Right renal pelvis (tissue), 4 donors: ENCODE measurements around the gene PADI1. TPM values are rescaled to one million over a fixed set of nuclear protein-coding genes. Genes with fewer than 3 reads are reported as not detected.

Experiments
- DNase-seq, 4 donors: peaks; one replicate each; pipeline ENCODE4 v3.0.0-alpha.2; 2013; ENCODE audit warnings: low read depth in 4 of 4, low spot score in 3 of 4, missing footprints in 1 of 4
- polyA plus RNA-seq, 4 donors: library from polyadenylated mRNA; unstranded; fragments of 120-200 nt; gene quantifications; one replicate each; pipeline ENCODE4 v1.2.1, GENCODE V29; 2013; ENCODE audit not compliant: insufficient read length in 4 of 4

The PADI1 gene, protein sequence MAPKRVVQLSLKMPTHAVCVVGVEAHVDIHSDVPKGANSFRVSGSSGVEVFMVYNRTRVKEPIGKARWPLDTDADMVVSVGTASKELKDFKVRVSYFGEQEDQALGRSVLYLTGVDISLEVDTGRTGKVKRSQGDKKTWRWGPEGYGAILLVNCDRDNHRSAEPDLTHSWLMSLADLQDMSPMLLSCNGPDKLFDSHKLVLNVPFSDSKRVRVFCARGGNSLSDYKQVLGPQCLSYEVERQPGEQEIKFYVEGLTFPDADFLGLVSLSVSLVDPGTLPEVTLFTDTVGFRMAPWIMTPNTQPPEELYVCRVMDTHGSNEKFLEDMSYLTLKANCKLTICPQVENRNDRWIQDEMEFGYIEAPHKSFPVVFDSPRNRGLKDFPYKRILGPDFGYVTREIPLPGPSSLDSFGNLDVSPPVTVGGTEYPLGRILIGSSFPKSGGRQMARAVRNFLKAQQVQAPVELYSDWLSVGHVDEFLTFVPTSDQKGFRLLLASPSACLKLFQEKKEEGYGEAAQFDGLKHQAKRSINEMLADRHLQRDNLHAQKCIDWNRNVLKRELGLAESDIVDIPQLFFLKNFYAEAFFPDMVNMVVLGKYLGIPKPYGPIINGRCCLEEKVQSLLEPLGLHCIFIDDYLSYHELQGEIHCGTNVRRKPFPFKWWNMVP
- under 1 TPM in 3 of 4 donors, not detected in 1; 0.03 to 0.17 (median 0.06) TPM for polyA plus RNA-seq

DNA sequence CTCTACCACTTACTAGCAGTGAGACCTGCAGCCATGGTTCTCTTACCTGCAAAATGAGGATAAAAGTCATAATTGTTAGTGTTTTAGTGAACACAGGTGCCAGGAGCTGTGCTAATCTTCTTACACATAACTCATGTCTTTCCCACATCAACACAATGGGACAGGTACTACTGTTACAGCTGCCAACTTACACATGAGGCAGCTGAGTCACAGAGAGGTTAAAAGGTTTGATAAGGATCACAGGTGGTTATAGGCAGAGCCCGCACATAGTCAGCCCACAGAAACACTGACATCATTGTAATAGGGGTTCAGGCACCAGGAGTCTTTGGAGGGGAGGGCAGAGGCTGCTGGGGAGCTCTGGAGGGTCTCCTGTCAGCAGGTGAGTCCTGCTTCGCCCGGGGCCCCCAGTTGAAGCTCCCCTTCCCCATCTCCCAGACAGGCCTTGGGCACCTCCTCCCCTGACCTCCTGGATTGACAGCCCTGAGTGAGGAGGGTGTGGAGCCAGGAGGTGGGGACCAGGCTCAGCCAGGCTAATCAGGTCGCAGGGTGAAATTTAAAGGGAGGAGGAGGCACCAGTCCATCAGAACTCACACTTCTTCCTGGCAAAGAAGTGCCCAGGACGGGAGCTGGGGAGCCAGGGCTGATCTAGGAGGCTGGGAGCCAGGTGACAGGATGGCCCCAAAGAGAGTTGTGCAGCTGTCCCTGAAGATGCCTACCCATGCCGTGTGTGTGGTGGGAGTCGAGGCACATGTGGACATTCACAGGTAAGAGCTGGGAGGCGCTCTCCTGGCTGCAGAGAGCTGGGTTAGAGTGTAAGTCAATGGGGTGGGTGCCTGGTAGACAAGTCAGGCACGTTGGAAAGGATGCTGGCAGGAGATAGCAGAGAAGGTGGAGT, at the start of gene PADI1:
Gene PADI1 (plus strand): TSS at position 583 of the 895 bp plus-strand sequence. CDS start 90 bp downstream, at position 673.
- no peak for DNase-seq

DNA sequence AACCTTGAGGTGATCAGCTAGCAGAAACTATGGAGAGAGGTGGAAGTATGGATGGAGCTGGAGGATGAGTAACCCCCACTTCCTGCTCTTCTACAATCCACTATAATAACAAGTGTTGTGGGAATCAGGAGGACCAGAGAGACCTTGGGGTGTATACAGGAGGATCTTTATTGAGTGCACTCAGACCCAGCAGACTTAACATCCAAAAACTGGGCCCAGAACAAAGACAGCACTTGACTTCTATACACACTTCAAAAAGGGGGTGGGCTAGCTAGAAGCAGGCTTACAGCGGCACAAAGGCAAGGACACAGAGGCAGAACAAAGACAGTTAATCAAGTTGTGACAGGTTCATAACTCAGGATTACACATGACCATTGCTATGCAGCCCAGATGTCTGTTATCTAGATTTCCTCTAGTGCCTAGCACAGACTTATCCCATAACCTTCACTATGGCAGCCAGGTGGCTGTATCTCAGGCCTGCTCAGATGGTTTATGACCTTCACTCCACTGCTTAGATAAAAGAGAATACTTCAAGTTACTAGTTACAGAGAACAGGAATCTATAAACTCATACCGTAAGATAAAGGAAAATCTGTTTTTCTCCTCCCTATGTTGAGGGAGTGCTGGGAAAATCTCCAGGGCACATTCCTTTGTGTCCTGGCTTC, 49.5 kb upstream of the PADI1 start:
- DNase-seq, result no peak

DNA sequence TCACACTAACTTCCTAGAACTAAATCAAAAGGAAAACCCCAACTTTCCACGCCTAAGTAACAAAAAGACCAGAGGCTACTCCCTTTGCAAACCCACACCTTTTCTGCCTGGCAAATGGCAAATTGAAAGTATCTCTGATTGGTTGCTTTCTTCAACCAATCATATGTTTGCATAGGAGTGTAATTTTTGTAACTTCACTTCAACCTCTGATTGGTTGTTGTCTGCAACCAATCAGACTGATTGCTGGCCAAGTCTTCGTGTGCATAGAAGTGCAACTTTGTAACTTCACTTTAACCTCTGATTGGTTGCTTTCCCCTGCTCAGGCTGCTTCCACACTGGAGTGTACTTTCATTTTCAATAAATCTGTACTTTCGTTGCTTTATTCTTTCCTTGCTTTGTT, 48.8 kb upstream of the PADI1 start:
- no peak for DNase-seq

DNA sequence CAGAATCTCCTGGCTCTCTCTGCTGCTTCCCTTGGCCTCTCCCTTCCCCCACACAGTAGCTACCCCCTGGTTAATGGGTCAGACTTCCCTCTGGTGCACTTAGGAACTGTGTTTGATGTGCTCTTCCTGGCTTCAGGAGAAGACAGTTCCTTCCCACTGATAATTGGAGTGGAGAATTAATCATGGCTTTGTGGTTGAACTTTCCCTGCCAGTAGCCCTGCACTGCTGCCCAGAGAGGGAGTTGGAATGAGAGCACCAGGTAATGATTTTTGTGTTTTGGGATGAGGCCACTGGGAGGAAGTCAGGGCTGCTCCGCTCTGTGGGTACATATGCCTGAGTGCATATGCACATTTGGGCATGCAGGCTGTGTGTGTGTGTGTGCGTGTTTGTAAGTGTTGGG, 46.0 kb upstream of the PADI1 start:
- DNase-seq, result no peak

DNA sequence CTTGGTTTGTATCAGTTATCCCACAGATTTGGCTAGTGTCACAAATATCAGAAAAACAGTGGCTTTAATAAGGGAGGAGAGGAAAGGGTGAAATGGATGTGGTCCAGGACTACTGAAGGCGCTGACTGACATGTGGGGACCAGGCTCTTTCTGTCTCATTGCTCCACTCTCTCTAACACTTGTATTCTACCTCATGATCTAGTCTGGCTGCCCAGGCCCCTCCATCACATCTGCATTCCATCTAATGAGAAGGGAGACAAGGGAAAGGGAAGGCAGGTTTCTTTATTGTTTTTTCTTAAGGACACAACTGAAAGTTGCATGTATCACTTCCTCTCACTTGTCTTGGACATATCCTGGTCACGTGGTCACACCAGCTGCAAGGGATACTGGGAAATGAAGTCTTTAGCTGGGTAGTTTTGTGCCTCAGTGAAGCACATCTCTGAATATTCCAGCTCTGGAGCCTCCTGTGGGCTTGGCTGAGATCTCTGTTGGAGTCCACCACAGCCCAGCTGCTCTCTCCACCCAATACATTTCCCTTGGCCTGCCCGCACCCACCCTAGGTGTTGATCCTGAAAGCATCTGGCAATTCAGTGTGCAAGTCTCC, 43.7 kb upstream of the PADI1 start:
- DNase-seq, result no peak

DNA sequence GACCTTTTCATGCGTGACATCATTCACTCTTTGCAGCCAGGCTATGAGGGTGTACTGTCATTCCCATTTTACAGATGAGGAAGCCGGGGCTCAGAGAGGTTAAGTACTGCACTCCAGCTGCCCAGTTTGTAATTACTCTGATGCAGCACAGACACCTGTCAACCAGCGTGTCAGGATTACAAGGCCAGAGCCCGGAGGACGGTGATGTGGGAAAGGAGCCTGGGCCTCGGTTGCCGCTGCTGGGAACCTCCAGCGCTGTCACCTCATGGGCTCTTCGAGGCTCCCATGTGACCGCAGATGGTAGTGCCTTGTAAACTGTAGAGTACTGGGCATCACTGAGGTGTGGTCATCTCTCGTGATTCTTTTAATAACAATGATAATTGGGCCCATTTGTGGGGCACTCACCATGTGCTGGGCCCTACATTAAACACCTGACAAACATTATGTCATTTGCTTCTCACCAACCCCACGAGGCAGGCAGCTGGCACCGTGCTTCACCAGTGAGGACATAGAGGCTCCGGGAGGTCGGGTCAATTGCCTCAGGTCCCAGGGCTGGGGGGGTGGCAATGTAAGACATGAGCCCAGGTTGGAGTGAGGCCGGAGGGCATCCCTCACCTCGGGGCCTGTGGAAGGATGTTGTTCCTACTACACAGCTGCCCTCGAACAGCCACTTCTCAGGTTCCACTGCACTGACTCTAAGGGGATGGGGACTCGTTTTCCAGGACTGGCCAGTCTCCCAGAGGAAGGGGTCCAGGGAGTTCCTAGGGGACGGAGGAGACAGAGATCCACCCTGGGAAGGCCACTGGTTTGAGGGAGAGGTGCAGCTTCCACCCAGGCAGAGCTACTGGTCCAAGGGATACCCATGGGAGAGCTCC, 42.8 kb upstream of the PADI1 start:
- no peak for DNase-seq

DNA sequence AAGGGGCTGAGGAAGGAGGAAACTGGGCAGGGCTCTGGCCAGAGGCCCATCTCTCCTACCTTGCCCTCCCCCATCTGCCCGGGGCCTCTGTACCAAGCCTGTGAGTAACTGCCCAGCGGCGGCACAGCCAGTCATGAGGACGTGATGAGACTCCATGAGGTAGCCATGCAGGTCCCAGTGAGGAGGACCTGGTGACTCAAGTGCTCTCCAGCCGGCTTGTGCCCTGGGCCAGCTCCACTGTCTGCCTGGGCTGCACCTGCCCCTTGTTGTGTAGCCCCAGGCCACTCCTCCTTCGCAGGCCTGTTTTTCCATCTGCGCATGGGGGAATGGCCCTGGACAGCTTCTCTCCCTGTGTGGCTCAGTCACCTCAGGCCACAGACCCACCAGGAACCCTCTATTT, 42.0 kb upstream of the PADI1 start:
- no peak for DNase-seq

DNA sequence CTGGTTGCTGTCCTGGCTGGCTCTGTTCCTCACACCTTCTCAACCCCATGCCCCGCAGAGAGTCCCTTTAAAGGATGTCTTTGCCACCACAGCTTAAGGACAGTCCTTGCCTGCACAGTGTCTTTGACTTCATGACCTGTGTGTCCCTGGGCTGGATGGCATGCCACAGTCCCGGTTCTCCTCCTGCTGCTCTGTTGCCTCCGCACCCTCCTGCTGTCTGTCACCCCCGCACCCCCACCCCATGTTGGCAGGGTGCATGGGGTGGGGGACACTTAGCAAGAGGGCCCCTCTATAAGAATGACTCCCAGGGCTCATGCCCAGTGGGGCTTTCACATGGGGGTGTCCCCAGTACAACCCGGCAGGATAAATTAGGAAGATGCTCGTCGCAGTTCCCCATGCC, 41.6 kb upstream of the PADI1 start:
- no peak for DNase-seq

DNA sequence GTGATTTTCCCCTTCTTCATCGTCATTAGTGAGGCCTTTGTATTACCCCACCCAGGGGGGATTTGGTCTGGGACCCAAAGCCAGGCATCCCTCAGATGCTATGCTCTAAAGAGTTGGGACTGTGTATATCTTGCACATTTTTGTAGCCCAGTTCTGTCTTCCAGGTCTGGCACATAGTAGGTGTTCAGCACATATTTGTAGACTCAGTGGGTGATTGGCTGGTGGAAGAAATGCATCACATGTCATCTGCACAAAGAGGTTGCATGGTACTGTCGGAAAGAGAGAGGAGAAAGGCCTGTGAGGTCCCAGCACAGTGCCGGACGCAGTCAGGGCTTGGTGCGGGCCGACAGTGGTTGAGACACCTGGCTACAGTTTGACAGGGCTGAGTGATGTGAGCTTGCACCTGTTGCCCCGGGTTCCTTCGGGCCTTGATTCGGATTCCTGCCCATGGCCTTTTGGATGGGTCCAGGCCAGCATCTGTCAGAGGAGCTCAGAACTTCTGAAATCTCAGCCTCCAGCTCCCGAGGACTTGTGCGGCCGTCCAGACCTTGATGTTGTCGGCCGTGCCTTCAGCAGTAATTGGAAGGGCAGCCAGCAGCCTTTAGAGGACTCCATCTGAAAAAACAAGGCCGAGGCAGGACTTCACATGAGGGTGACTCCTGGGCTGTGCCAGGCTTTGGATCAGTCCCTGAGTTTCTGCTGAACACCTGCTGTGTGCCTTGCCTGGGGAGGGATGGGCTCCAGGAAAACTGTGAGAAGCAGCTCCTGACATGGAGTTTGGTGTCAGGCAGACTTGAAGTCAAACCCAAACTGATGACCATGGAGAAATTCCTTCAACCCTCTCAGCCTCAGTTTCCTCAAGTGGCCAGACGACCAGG, 40.9 kb upstream of the PADI1 start:
- DNase-seq, result no peak

DNA sequence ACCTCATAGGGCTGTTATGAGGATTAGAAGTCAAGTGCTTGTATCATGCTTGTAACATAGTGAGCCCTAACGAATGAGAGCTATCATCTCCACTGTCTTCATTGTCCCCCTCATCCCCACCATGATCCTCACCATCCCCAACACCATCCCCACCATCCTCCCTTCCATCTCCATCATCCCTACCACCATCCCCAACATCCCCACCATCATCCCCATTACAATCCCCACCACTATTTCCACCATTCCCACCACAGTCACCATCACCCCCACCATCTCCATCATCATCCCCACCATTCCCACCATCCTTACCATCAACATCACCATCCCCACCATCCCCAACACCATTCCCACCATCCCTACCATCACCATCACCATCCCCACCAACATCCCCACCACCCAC, 39.1 kb upstream of the PADI1 start:
- DNase-seq, result no peak

DNA sequence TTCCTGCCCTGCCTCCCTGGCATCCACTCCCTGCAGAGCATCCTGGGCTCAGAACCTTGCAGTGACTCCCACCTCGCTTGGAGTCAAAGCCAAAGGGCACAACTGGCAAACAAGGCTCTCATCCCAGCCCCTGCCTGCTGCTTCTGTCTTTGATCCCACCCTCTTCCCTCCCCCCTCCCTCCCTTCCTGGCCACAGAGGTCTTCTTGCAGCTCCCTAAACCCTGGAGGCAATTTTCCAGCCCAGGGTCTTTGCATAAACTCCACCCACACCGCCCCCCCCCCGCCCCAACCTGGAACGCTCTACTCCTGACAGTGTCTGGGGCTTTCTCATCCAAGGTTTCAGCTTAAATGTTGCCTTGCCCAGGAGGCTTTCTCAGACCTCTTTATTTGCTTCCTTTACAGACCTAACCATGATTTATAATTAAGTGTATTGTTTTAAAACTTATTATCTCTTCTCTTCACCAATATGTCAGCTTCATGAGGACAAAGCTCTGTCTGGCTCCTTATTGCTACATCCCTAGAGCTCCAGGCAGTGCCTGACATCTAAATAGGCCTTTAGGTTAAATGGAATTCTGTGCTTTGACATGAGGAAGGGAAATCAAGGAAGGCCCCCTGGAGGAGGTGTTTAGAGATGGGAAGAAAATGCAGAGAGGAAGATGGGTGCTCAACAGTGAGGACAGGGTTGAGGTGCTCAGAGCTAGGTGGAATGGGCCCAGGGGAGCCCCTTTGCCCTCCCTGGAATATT, 37.7 kb upstream of the PADI1 start:
- DNase-seq, result no peak

DNA sequence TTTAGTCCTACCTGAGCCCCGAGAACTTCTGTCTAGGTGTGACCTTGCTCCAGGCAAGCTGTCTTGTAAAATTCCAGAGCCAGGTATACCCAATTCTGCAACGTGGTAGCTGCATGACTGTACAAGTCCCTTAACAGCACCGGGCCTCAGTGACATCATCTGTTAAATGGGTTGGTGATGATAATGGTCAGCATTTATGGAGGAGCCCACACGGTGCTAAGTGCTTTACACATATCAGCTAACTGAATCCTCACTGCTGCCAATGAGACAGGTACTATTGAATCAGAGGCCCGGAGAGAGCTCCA, 37.2 kb upstream of the PADI1 start:
- DNase-seq, result no peak

DNA sequence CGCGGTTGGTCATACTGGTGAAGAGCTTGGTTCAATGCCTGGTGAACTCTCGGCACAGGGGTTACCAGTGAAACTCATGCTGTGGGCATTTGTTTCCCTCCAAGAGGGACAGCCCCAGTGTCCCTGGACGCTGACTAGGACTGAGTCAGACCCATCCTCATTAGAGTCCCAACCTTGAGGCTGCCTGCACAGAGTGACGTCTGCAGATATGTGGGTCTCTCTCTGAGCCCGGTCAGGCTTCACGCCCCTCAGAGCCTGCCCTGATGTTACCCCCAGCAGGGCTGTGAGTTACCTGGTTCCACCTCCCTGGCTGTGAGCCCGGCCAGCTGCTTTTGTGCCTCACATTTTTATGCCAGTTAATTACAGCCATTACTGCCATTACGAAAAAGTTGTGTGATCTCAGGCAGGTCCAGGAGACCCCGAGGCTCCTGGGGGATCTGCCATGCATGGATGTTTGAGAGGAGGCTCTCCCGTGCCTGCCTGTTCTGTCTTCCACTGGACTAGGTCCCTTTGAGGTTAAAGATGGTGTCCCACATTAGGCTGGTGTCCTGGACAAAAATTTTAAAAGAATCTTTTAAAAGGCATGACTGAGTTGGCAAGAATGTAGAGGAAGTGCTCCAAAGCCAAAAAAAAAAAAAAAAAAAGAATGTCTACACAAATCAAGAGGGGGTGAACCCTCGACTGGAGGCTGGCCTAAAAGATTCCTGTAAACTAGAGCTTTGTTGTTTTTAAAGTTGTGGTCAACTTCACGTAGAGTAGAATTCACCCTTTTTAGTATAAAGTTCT, 36.6 kb upstream of the PADI1 start:
- peak; percentile 5 to 26 (median 16) for DNase-seq

DNA sequence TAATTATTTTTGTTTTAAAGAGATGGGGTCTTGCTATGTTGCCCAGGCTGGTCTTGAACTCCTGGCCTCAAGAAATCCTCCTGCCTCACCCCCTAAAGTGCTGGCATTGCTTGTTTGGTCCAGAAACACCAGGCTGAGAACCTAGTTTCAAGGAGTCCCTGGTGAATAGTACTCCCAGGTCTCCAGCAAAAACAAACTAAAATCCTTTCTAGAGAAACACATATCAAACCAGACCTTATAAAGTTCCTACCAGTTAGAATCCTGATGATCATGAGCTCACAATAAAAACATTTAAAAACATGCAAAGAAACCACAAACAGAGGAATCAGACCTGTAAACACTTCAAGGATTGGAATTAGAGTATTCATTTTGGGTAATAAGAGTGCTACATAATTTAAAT, 34.4 kb upstream of the PADI1 start:
- no peak for DNase-seq

DNA sequence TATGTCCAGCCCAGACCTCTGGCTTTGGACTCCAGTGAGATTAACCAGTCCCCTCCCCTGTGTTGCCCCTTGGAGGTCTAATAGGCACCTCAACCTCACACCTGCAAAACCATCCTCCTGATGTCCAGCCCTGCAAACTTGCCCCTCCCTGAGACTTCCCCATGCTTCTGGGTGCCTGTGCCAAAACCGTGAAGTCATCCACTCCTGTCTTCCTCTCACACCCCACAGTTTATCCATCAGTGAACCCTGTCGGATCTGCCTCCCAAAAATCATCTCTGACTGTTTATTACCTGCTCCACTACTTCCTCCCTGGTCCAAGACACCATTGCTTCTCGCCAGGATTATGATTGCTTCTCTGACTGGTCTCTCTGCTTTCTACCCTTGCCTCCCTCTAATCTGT, 31.7 kb upstream of the PADI1 start:
- DNase-seq, result no peak

DNA sequence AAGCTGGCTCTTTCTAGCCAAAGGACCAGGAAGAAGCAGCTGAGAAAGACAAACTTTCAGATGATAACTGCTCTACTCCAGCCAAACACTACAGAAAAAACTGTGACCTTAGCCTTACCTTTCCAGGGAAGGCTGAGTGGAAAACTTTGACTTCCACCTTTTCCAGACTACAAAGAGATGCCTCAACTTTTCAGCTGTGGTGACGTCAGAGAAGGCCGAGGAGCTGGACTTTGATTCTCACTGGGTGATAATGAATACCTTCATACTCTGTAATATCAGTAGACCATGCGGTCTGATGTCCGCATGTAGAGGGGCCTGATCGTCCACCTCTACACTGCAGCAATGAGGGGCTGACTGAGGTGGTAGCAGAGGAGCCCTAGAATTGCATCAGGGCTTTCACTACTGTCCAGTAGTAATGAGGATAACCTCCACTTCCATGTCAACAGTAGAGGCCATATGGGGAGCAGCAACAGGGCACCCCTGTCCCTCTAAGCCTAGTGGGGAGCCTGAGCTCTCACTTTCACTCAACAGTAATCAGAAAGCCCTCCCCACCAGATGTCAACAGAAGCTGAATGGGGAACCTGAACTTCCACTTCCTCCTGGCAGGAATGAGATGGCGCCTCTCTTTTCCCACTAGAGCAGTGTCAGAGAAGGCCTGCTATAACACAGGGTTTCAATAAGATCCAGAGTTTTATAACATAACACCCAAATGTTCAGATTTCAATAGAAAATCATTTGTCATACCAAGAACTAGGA, 28.4 kb upstream of the PADI1 start:
- DNase-seq, result no peak
